GM06990 (cell line): ENCODE results near the gene ARHGEF19.
"Not testable (repeated sequence)": the region's sequence is repeated elsewhere in the genome, so short reads cannot be mapped to it uniquely, and the experiment has no call there.

Experiments used
- DNase-seq: peaks from one replicate; pipeline ENCODE4 v3.0.0-alpha.2; 2011; ENCODE audit not compliant: insufficient read length; ENCODE audit errors: extremely low read depth
- H3K27me3 ChIP-seq: replicated peaks from 2 replicates; pipeline ENCODE4 v1.6.0; 2011; ENCODE audit warnings: low read length; ENCODE audit not compliant: control insufficient read depth, insufficient read depth
- H3K36me3 ChIP-seq: 2 replicates; pipeline ENCODE4 v1.5.1; 2011; ENCODE audit warnings: low read length; ENCODE audit not compliant: control insufficient read depth, insufficient read depth
- H3K4me3 ChIP-seq: replicated peaks from 2 replicates; pipeline ENCODE4 v1.5.1; 2011; ENCODE audit warnings: low read depth, mild to moderate bottlenecking, control low read depth, low read length
- TF ChIP-seq, protein P1 (sequence below): IDR thresholded peaks from 2 replicates; pipeline ENCODE4 v1.5.1; 2011; ENCODE audit warnings: low read length, control low read depth, mild to moderate bottlenecking, inconsistent platforms; ENCODE audit not compliant: insufficient read depth, poor library complexity, severe bottlenecking

ARHGEF19 gene

DNA sequence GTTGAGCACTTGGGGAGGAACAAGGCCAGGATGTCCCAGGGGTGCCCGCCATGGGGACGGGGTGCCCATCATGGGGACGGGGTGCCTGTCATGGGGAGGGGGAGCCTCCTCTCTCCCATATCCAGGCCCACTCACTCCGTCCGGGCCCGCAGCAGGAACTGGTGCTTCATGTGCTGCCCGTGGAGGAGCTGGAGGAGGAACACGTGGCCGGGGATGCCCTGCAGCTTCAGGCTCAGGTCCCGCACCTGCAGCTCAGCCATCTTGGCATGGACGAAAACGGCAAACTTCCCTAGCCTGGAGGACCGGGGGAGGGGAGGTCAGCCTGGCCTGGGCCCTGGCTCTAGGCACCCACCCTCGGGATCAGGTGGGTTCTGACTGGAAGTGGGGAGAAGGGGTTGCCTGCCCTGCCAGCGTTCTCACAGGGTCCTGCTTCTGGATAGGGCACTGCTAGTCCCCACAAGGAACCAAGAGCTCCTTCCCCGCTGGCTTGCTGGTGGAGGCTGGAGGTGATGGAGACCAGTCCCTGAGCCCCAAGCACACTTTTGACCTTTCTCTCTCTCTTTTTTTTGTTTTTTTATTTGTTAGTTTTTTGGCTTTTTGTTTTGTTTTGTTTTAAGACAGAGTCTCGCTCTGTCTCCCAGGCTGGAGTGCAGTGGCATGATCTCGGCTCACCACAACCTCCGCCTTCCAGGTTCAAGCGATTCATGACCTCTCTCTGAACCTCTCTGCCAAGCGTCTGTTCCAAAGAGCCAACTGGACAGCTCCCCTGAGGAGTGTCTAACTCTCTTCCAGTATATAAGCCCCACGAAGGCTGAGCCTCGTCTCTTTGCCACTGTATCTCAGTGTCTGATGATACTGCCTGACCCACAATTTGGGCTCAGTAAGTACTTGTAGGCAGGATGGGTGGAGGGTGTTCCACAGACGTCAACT, 9.9 kb downstream of the ARHGEF19 start:
- H3K27me3 ChIP-seq: no peaks in the 10 kb centered on the region
- TF ChIP-seq, protein P1, sequence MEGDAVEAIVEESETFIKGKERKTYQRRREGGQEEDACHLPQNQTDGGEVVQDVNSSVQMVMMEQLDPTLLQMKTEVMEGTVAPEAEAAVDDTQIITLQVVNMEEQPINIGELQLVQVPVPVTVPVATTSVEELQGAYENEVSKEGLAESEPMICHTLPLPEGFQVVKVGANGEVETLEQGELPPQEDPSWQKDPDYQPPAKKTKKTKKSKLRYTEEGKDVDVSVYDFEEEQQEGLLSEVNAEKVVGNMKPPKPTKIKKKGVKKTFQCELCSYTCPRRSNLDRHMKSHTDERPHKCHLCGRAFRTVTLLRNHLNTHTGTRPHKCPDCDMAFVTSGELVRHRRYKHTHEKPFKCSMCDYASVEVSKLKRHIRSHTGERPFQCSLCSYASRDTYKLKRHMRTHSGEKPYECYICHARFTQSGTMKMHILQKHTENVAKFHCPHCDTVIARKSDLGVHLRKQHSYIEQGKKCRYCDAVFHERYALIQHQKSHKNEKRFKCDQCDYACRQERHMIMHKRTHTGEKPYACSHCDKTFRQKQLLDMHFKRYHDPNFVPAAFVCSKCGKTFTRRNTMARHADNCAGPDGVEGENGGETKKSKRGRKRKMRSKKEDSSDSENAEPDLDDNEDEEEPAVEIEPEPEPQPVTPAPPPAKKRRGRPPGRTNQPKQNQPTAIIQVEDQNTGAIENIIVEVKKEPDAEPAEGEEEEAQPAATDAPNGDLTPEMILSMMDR: no peak
- no peak overlapping the region for H3K4me3 ChIP-seq
- DNase-seq: no peak
- H3K36me3 ChIP-seq: no peaks in the 10 kb centered on the region

DNA sequence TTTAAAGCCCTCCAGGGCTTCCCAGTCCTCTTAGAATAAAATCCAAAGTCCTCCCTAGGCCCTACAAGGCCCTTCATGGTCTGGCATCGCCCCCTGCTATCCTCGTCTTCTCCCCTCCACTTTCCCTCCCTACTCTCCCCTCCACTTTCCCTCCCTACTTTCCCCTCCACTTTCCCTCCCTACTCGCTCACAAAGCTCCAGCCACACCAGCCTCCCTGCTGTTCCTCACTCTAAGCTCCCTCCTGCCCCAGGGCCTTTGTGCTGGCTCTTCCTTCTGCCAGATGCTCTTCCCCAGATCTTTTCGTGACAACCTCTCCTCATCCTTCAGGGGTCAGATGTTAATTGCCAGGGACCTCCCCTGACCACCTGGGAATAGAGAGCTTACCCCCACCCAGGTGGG, 12.8 kb downstream of the ARHGEF19 start:
- TF ChIP-seq, protein P1: no peak
- no peak for DNase-seq
- Histone ChIP-seq H3K36me3 (no peaks in the 10 kb centered on the region), H3K4me3 (no peak overlapping the region), H3K27me3 (no peaks in the 10 kb centered on the region)

DNA sequence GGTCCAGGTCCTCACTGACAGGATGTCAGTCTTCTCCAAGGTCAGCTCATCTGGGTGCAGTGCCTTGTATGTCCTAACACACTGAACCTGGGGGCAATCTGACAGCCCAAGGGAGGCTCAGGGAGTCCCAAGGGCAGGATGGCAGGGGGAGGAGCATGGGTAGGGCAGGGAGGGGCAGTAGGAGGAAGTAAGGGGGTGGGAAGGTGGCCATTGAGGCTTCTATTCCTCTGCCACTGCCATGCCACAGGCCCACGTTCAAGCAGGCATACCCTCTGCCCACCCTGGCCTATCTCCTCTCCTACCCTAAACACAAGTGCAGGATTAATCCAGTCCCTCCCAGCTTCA, 13.3 kb downstream of the ARHGEF19 start:
- H3K36me3 ChIP-seq: no peaks in the 10 kb centered on the region
- no peaks in the 10 kb centered on the region for H3K27me3 ChIP-seq
- no peak overlapping the region for H3K4me3 ChIP-seq
- TF ChIP-seq, protein P1: no peak
- no peak for DNase-seq

DNA sequence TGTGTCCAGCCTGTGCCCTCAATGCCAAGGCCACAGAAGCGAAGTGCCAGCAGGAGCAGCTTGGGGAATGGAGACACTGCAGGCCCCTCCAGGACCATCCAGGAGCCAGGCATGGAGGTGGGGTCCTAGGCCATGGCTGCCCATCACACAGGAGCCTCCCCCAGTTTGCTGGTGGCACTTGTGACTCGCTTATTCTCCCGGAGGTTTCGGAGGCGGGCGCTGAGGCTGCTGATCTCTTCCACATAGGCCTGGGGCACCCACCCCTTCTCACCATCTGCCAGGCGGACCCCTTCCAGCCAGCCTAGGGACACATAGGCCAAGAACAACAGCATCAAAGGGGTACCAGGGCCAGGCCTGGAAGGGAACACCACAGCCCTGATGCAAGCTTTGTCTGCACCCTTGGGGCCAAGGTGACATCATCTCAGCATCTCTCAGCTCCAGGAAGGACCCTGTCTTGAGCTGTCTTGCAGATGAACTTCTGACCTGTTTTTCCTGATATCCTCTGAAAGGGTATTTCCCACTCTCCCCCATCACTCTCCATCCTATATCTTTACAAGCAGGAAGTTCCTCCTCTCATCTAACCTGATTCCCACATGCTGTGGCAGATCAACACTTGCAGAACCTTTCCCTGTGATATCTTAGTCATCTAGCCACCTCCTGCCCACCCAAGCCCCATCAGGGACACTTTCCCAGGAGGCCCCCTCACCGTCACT, 13.9 kb downstream of the ARHGEF19 start:
- TF ChIP-seq, protein P1: no peak
- no peak for DNase-seq
- H3K36me3 ChIP-seq: no peaks in the 10 kb centered on the region
- H3K4me3 ChIP-seq: no peak overlapping the region
- no peaks in the 10 kb centered on the region for H3K27me3 ChIP-seq

DNA sequence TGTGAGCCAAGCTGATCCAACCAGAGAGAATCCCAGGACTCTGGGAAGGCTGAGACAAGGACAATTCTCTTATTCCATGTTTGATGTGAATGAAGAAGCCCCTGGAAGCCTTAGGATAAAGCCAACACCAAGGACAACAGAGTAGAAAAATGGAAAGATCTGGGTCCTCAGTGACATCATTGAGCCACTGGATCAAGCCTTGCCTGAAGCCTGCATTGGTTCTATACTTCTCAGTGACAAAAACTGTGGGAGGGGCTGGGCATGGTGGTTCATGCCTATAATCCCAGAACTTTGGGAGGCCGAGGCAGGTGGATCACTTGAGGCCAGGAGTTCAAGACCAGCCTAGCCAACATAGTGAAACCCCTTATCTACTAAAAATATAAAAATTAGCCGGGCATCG, 15.6 kb downstream of the ARHGEF19 start:
- H3K4me3 ChIP-seq: no peak overlapping the region
- no peak for DNase-seq
- TF ChIP-seq, protein P1: no peak
- H3K27me3 ChIP-seq: no peaks in the 10 kb centered on the region
- no peaks in the 10 kb centered on the region for H3K36me3 ChIP-seq

DNA sequence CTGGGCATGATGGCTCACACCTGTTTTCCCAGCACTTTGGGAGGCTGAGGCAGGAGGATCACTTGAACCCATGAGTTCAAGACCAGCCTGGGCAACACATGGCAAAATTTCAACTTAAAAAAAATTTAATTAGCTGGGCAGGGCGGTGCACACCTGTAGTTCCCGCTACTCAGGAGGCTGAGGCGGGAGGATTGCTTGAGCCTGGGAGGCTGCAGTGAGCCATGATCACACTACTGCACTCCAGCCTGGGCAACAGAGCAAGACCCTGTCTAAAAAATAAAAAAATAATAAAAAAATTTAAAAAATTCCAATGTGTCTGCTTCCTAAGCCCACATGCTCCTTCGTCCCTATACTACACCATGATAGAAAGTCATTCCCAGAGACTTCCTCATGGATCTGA, 16.3 kb downstream of the ARHGEF19 start:
- H3K36me3 ChIP-seq, H3K27me3 ChIP-seq, H3K4me3 ChIP-seq, DNase-seq: not testable (repeated sequence)
